ENCODE results near the gene MADCAM1. TPM values are rescaled to one million over a fixed set of nuclear protein-coding genes. Genes with fewer than 3 reads are reported as not detected.

MADCAM1 gene
- total and polyA plus RNA-seq, 2 of the 8 experiments (the other 6 are each of a cell fraction or from before 2014, with no cell fraction given) = 2.3 to 3.0 TPM

GRCh38 chr19:507286-508203 lies 11.3 kb downstream of the MADCAM1 start, which contains the start of gene TPGS1 (continued):
- TF ChIP-seq PHF8 (conservative IDR thresholded peaks at IDR 0.05; ENCODE audit: low read depth, low read length) (peak; percentile 72), JUND (IDR thresholded peaks at IDR 0.05; ENCODE audit: low read length) (0 out of 2 replicates have a peak, but pooled peaks have one; percentile 40), ATF2 (IDR thresholded peaks at IDR 0.05; ENCODE audit: low read length) (no peak), POLR2A (IDR thresholded peaks at IDR 0.05; ENCODE audit: control extremely low read depth in 1 of 2, low read depth in 2 of 2, low read length in 2 of 2) (peak in 1 of 2 experiments; percentile 47; a peak in 2 of 3 replicates), EZH2 (IDR thresholded peaks at IDR 0.05; ENCODE audit: low read depth, low read length, severe bottlenecking) (no peak), BRCA1 (IDR thresholded peaks at IDR 0.05; ENCODE audit: low read depth, low read length) (no peak), TBP (IDR thresholded peaks at IDR 0.05; ENCODE audit: low read depth, low read length) (peak; percentile 59; the same call in 1 of the 2 replicates), SRF (IDR thresholded peaks at IDR 0.05; ENCODE audit: low read depth, low read length) (no peak), NRF1 (IDR thresholded peaks at IDR 0.05; ENCODE audit: low read depth, low read length) (no peak)
